Neural cell (in vitro differentiated cells): ENCODE measurements around the gene BICRAL.
"Not testable (repeated sequence)": the region's sequence is repeated elsewhere in the genome, so short reads cannot be mapped to it uniquely, and the experiment has no call there.

Experiments used
- CTCF ChIP-seq: fragments of 450-650 bp; IDR thresholded peaks from 2 replicates; pipeline ENCODE4 v1.5.1; 2014; ENCODE audit warnings: antibody characterized with exemption, mild to moderate bottlenecking, moderate library complexity; ENCODE audit not compliant: poor library complexity, severe bottlenecking
- EZH2 ChIP-seq: fragments of 200-600, 300-800 bp; shearing (Covaris generic), sonication (generic); IDR thresholded peaks from 2 replicates; pipeline ENCODE4 v1.6.1; 2014; ENCODE audit warnings: antibody characterized with exemption, low read length, borderline replicate concordance, mild to moderate bottlenecking; ENCODE audit not compliant: insufficient read depth, poor library complexity, severe bottlenecking
- MXI1 ChIP-seq: fragments of 450-650 bp; conservative IDR thresholded peaks from 2 replicates; pipeline ENCODE4 v1.6.1; 2014; ENCODE audit warnings: antibody characterized with exemption, mild to moderate bottlenecking; ENCODE audit not compliant: poor library complexity, severe bottlenecking
- REST ChIP-seq: IDR thresholded peaks from 2 replicates; pipeline ENCODE4 v1.6.1; 2012; ENCODE audit warnings: borderline replicate concordance

- TF ChIP-seq MXI1, CTCF, REST, EZH2: not testable (repeated sequence)
Measured at GRCh38 chr6:42797696-42798095, 15.8 kb downstream of the BICRAL start.
